HG03571 (cell line): ENCODE results near the gene TCP11L2.

ENCODE experiments used
- ATAC-seq: cut with Tn5 transposase; IDR thresholded peaks from one replicate; pipeline ENCODE4 v1.9.1; 2021; ENCODE audit not compliant: unreplicated experiment

Gene TCP11L2

DNA sequence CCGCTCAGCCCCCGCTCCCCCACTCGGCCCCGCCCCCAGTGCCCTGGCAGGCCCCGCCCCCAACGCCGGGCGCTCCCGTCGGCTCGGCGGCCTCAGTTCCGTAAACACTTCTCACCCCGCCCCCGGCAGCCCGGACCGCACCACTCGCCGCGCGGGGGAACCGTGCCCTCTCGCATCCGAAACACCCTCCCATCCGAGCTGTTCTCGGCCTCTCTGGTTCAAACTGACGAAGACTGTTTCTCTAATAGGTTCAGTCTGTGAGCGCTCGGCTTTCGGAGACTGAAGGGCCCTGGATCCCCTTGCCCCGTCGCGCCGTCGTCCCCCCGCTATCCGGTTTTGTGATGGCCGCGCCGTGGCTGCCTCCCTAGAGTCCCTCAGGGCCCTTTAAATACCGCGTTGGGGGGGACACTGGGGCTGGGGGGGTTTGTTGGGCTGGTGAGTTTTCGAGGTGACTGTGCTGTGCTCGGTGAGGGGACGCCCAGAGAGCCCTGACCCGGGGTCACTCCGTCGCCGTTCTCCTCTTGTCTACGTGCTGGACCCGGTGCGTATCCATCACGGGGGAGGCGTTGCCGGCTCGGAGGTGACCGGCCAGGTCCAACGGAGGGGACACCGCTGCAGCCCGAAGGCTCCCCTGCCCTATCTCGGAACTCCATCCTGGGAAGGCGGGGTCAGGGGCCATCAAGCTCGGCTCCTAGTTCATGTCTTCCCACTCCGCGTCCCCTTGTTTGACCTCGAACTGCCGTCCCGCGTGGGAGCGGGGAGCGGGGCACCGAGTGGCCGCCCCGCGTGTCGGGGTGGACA is at the start of gene TCP11L2:
Gene TCP11L2 (plus strand): TSS at position 333 of the 801 bp plus-strand sequence. CDS start 8,343 bp downstream, outside the sequence.
- ATAC-seq, result peak; percentile 70

DNA sequence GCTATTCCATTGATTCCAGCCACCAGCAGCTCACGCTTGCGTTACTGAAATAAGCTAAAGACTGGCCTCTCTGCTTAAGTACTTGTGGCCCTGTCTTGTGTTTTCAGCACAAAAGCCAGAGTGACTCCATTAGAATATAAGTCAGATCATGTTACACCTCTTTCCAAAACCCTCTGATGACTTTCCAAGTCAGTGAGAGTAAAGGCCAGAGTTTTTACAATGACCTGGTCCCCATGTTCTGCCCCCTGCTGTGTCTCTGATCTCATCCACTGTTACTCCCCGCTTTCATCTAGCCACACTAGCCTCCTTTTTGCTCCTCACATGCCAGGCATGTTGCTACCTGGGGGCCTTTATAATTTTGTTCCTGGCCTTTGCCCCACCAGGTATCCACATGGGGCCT is 47.8 kb upstream of the TCP11L2 start:
- no peak for ATAC-seq

DNA sequence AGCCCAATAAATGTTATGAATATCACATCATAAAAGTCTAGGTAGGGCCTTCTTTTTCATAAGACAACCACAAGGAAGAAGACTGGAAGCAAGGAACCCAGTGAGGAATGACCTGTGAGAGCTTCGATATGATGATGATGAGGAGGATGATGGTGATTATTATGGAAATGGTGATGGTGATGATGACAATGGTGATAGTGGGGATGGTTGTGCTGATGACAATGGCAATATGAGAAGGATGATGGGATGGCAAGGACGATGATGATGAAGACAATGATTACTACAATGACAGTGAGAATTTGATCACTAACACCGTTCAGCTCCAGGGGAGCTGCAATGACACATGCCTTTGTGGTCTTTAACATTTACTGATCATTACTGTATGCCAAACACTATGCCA is 47.0 kb upstream of the TCP11L2 start:
- ATAC-seq, result no peak

DNA sequence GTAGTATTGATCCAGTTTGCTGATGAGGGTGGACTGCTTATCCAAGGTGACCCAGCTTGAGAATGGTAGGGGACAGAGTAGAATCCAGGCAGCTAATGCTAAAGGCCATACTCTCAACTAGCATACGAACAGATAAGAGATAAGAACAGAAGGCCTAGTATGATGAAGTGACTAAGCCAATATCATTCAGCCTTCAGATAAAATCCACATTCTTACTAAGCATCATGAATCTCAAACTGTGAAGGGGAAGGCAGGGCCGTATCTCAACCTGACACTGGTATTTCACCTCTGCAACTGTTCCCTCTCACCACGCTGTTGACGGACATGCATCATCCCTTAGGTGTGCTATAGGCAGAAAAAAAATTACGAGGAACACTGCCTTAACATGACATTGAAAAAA is 46.6 kb upstream of the TCP11L2 start:
- no peak for ATAC-seq

DNA sequence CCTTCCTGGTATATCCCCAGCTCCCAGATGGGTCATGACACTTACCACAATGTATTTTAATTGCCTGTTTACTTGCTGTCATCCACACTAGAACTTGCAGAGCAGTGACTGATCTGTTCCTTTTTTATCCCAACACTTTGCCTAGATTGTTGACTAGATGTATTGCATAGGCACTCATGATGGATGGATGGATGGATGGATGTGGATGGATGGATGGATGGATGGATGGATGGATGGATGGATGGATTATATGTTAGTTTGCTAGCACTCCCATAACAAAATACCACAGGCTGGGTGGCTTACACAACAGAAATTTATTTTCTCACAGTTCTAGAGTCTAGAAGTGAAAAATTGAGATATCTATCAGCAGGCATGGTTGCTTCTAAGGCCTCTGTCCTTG is 46.0 kb upstream of the TCP11L2 start:
- no peak for ATAC-seq

DNA sequence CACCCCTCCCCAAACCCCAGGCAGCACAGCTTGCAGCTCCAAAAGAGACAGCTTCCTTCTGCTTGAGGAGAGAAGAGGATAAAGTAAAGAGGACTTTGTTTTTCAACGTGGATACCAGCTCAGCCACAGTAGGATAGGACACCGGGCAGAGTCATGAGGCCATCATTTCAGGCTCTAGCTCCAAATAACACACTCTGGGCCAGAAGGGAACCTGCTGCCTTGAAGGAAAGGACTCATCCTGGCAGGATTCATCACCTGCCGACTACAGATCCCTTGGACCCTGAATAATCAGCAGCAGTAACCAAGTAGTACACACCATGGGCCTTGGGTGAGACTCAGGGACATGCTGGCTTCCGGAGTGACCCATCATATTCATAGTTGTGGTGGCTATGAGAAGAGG is 44.3 kb upstream of the TCP11L2 start:
- no peak for ATAC-seq

DNA sequence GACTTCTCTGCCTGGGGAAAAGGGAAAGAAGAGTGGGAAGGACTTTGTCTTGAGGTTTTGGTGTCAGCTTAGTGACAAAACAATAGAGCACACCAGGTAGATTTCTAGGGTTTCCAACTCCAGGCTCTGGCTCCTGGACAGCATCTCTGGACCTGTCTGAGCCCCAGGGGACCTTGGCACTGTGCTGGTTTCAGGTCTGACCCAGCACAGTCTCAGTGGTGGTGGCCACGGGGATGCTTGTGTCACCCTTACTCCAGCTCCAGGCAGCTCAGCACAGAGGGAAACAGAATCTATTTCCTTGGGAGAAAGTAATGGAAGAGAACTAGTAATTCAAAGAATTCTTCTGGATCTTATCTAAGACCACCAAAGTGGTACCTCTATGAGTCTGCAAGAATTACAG is 43.6 kb upstream of the TCP11L2 start:
- no peak for ATAC-seq

DNA sequence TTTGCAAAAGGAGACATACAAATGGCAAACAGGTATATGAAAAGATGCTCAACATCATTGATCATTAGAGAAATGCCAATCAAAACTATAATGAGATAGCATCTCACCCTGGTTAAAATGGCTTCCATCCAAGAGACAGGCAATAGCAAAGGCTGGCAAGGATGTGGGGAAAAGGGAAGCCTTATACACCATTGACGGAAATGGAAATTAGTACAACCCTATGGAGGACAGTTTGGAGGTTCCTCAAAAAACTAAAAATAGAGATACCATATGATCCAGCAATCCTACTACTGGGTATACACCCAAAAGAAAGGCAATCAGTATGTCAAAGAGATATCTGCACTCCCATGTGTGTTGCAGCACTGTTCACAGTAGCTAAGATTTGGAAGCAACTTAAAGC is 37.4 kb upstream of the TCP11L2 start:
- no peak for ATAC-seq

DNA sequence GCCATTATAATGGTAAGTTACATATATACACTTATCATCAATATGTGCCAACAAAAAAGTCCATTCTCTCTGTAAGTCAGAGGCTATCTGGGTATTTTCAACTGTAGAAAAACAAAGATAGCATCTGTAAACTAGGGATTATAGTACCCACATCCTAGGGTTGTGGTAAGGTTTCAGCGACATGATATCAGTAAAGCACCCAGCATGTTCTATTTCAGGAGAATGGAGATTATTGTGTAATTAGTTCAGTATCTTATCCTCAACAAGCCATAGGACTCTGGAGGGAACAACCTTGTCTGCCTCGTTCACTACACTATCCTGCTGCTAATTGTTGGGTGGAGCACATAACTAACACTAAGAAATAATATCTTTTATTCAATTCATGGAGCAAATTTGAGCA is 35.0 kb upstream of the TCP11L2 start:
- no peak for ATAC-seq

DNA sequence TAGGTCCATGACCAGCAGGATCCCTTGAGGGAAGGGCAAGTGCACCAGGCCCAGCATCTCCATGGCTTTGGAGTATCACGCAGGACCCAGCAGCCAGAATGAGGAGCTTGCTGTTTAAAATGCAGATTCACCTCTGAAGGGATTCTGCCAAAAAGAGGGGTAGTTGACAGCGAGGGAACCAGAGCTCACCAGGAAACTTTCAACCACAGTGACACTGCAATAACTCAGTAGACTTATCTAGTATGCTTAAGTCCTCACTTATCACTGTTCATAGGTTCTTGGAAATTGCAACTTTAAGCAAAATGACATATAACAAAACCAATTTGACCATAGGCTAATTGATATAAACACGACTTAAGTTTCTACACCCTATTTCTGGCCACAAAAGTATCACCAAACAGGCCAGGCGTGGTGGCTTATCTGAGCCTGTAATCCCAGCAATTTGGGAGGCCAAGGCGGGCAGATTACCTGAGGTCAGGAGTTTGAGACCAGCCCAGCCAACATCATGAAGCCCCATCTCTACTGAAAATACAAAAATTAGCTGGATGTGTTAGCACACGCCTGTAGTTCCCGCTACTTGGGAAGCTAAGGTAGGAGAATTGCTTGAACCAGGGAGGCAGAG is 33.3 kb upstream of the TCP11L2 start:
- no peak for ATAC-seq

DNA sequence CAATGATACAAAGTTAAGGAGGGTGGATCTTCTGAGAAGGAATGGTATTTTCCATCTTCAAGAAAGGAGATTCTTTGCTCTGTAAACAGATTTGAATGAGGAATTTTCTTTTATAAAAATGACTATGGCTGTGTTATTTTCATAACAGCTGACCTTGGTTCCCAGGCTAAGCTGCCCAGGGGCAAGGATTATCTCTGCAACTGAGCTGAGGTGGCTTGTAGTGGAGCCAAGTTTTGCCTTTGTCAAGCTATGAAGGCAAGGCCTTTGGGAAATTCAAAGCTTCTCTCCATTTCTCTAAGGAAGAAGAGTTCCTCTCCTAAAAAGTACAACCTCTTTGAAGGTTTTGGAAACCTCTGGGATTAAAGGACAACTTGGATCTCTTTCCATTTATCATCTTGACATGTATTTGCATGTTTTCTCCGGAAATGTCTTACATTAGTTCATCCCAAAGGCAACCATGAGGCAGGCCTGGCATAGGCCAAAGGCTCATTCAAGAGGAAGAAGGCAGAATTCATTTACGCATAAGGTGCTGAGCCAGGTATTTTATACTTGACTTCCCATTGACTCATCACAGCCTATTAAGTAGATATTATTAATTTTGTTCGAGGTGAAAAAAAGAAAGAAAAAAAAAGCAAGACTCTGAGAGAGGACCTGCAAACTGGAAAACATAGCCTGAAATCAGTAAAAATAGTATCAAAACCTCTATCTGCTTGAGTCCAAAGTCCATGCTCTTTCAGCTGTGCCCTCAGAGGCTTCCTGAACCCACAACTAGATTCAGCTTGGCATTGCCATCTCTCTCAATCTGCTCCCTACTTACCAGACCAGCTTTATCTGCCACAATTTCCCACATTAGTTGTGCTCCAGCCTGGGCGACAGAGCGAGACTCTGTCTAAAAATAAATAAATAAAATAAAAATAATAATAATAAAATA is 30.7 kb upstream of the TCP11L2 start:
- no peak for ATAC-seq

DNA sequence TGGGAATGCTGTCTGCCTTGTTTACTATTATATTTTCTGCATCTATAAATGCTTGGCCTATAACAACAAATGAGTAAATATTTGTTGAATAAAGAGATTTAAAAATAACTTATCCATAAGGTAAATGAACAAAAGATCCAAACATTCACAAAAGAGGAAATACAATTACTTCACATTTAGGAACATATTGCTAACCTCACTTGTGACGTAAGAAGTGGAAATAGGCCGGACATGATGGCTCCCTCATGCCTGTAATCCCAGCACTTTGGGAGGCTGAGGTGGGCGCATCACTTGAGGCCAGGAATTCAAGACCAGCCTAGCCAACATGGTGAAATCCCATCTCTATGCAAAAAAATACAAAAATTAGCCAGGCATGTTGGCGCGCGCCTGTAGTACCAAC is 29.0 kb upstream of the TCP11L2 start:
- ATAC-seq, result no peak

DNA sequence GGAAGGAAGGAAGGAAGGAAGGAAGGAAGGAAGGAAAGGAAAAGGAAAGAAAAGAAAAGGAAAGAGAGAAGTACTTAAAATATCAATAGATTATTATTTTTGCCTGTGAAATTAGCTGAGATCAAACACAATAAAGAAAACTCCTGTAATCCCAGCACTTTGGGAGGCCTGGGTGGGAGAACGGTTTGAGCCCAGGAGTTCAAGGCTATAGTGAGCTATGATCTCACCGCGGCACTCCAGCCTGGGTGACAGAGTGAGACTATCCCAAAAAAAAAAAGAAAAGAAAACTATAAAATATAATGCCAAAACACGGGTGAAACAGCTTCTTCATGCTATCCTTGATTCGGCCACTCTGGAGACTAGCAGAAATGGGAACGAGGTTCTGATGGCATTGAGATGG is 28.5 kb upstream of the TCP11L2 start:
- no peak for ATAC-seq

DNA sequence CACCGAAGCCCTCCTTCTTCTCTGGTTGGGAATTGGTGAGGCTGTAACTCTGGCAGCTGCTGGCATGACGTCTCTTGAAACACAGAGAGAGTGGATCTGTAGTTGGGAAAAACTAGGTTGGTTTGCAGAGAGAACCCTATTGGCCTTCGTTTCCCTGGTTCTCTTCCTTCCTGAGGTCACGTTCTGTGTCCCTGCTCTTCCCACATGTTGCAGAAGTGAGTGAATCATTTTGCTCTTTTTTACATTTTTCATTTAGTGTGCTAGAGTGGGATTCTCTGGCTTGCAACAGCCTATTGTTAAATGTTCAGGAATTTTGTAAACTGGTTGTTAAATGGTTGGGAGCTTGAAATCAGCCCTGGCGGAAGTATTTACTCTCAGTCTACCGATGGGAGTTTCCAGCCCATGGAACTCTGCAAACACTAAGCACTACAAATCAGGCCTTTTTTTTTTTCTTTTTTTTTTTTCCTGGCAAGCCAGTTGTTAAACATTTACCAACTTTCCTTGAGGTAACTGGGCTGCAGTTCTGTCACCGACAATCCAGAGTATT is 27.9 kb upstream of the TCP11L2 start:
- no peak for ATAC-seq

DNA sequence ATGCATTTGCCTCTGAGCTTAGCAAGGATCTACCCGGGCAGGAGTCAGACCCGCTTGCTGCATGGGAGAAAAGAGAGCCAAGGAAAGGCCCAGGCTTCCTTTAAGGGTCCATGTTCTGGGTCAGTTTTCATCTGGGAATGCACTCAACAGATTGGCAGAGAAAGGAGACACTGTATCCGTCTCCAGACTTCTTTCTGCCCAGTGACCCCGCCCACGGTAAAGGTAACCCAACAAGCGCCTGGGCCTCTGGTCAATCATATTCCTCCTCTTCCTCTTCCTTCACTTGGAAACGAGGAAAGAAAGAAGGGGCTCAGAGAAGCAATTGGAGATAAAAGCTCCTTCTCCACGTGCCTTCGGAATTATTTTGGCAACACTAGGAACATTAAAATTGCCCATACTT is 27.1 kb upstream of the TCP11L2 start:
- no peak for ATAC-seq

DNA sequence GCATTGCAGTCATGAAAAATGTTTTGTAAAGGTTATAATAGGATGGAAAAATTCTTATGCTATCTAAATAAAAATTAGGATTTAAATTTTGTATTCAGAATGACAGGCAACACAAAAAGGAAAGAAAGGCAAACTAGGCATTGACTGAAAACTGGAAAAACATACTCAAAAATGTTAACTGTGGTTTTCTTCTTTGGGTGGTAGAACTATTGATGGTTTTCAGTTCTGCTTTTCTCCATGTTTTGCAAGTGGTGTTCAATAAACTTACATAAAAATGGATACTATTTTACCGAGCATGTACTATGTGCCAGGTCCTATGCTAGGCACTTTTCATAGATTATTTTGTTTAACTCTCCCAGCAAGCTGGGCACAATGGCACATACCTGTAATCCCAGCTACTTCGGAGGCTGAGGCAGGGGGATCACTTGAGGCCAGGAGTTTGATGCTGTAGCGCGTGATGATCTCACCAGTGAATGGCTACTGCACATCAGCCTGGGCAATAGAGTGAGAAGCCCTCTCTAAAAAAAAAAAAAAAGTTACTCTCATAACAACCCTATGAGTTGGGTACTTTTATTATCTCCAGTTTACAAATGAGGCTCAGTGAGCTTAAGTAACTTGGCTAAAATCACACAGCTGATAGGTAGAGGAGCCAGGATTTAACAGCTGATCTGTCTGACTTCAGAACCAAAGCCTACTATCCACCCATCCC is 26.3 kb upstream of the TCP11L2 start:
- ATAC-seq, result peak; percentile 53

DNA sequence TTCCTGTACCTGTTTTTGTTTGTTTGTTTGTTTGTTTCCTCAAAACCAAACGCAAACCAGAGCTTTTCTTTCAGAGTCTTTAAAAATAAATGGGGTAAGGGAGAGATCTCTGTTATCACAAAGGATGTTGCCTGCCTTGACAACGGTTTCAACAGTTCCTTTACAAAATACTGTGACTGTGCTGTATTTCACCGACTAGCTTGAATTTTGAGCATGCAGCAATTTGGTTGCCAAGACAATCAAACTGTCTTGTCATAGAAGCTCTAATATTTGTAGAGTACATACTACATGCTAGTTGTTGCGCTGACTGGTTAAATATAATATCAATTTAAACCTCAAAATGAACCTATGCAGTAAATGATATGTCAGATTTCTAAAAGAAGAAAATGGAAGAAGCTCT is 22.4 kb upstream of the TCP11L2 start:
- no peak for ATAC-seq

DNA sequence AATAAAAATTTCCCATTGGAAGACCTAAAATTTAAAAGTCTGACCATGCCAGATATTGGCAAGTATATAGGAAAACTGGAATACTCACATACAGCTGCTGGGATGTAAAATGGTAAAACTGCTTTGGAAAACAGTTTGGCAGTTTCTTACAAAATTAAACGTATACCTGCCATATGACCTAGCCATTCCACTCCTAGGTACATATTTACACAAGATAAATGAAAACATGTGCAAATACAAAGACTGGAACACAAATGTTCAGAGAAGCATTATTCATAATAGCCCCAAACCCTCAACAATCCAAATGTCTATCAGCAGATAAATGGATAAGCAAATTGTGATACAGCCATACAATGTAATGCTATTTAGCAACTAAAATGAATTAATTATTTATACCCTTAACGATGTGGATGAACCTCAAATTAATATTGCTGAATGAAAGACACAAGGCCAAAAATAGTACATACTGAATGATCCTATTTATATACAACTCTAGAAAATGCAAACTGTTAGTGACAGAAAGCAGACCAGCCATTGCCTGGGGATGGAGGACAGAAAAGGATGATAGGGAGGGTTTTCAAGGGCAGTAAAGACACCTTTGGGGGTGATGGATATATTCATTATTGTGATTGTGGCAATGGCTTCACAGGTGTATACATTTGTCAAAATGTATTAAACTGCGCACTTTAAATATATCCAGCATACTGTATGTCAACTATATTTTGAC is 21.3 kb upstream of the TCP11L2 start:
- no peak for ATAC-seq

DNA sequence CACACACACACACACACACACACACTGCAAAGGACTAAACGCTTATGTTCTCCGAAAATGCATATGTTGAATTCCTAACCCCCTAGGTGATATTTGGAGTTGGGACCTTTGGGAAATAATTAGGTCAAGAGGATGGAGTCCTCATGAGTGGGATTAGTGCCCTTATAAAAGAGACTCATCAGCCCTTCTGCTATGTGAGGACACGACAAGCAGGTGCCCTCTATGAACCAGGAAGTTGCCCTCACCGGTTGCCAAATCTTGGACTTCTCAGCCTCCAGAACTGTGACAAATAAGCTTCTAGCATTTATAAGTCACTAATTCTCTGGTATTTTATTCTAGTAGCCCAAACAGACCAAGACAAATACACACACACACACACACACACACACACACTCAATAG is 20.7 kb upstream of the TCP11L2 start:
- no peak for ATAC-seq

DNA sequence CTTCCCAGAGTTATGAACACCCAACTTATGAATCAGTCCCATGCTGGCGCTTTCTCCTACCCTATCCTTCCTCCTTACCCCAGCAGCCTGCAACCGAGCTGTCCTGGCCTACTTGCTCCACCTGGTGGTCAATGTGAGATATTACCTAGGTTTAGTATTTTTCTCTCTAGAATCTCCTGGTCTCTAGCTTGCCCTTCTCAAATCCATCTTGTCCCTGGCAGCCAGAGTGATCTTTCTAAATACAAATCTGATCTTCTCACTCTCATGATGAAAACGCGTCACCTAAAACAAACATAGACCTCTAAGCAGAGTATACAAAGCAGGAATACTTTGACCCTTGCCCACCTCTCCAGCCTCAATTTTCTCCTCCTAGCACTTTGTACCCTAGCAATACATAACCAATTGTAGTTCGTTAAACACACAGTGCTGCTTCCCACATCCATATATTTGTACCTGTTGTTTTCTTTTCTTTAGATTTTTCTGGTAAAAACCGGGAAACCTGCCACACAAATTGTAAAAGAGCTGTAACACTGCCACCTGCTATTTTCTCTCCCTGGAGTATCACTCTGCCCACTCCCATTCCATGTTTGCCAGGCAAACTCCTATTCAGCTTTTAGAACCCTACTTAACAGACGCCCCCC is 20.0 kb upstream of the TCP11L2 start:
- ATAC-seq, result no peak
